HT-29 (cell line): ENCODE measurements around the gene ANK3. TPM values are rescaled to one million over a fixed set of nuclear protein-coding genes. Genes with fewer than 3 reads are reported as not detected.

Experiments used
- DNase-seq: peaks from one replicate; pipeline ENCODE4 v3.0.0-alpha.2; 2015; ENCODE audit warnings: low spot score
- total RNA-seq: library from RNA; depleted of rRNA; stranded (reverse); fragments of >200 nt; shearing (Covaris generic); gene quantifications from 2 replicates; pipeline ENCODE4 v1.2.3, GENCODE V29; 2014

Gene ANK3
- total RNA-seq, 1 experiment from 2014 or later: 11.5 TPM

DNA sequence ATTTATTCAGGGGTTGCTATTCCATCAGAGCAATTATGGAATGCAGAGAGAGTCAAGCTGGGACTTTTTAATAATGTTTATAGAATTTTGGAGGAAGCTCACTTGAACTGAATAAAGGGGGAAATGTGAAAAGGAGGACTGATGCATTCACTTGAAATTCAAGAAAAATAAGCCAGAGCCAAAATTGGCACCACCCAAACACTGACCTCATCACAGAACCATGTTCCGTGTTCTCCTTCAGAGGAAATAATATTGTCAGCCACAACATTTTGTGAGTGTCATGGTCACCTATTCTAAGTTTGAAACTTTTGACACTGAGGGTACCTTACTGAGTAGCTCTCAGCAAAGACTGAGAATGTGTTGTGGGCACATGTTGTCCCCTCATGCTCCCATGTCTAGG is 207.0 kb downstream of the ANK3 start:
- no peak for DNase-seq

DNA sequence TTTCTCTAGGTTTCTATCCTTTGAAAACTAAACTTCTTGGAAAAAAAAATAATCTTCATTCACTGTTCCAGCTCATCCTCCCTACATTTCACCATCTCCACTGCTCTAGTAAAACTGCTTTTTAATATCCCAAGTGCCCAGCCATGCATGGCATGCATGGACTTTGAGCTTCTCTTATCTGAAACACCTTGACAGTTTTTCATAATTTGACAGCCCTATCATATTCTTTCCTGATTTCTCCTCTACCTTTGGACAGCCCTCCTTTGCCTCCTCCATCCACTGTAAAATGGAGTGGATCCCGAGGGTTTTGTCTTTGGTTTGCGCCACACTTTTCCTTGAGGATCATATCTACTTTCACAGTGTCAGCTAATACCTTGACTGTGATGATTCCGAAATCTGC is 212.8 kb downstream of the ANK3 start:
- DNase-seq: peak; percentile 6

DNA sequence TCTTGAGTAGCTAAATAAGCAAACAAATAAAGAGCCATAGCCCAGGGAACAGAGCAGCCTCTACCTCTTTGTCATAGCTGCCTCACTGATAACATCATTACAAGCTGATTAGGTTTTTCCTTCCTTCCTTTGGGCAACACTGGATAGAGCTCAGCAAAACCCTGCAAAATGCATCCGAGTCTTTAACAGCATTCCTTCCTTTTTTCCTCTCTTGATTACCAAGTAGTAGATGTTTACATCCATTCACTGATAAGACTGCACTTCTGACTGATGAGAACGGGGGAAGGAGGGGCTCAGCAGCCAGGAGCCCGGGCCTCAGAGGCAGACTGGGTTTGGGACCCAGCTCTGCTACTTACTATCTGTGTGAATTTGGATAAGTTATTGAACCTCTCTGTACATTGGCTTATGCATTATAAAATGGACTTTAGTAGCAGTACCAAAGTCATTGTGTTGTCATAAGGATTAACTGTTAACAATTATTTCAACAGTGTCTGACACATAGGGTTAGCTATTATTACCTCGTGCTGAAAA is 214.2 kb downstream of the ANK3 start:
- DNase-seq: peak; percentile 50

DNA sequence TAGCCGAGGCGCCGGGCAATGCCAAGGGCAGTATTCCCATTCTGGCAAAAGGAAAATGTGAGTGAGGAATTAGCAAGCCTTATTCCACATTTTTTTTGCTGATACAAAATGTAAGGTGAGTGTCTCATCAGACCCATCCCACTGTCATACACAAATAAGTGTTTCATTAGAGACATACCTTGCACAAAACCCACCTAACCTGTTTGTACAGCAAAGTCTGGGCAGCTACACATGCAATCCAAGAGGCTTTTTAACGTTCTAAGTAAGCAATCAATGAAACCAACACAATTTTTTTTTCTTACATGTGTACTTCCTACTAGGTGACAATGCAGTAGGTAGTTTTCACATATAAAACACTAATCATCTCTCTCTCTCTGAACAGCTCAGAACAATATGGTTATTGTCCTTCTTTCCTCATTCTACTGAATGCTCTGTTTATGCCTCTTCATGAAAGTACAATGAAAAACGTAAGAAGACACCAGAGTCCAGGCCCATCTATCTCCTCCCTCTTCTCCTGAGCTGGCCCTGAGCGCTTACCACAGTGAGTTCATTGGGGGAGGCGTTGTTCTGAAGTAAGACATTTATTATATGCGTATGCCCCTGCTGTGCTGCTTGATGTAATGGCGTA is 217.2 kb downstream of the ANK3 start:
- DNase-seq: peak; percentile 74

DNA sequence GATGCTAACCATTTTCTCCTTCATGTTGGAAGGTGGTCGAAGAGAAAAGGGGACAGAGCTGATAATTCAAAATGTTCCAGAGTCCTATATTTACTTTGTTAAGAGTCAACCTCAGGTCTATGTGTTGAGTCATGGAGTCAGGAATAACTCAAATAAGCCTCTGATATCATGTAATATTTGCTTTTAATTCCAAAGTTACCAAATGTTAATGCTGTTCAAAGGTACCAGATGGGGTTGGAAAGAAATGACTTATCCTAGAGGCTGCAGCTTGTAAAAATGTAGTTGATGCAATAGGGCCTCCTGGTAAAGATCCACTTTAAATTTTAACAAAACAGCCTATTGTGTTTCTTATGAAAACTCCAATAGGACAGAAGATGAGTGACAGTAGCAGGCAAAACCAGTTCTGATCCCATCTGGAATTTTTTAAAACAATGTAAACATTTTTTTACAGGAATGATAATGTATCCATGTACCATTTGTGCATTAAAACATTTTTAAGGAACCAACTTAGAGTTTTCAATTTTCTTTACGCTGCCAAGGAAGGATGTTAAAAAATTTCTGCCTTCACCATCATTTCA is 218.2 kb downstream of the ANK3 start:
- DNase-seq: peak; percentile 51

DNA sequence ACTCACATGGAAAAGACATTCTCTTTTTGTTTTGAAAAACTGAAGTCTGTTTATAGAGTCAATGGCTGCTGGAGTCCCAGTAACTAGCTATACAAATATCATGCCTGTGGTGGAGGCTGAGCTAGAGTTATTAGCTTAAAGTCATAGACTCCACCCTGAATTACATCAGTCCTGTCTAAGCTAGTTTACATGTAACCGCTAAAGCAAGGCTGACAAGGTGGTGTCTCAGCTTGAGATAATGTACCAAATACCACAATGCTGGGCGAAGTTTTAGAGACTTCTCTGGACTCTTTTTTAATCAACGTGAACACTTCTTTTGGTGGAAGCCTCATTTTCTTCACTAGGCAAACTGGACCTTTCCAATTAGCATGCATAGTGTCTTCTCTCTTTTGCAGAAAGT is 219.4 kb downstream of the ANK3 start:
- DNase-seq: peak; percentile 82

DNA sequence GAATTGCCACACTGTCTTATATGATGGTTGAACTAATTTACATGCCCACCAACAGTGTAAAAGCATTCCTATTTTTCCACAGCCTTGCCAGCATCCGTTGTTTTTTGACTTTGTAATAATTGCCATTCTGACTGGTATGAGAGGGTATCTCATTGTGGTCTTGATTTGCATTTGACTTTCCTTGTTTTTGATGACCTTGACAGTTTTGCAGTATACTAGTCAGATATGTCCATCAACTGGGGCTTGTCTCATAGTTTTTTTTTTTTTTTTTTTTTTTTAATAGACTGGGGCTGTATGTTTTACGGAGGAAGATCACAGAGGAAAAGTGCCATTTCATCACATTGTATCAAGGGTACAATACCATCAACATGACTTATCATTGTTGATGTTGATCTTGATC is 220.6 kb downstream of the ANK3 start:
- no peak for DNase-seq

DNA sequence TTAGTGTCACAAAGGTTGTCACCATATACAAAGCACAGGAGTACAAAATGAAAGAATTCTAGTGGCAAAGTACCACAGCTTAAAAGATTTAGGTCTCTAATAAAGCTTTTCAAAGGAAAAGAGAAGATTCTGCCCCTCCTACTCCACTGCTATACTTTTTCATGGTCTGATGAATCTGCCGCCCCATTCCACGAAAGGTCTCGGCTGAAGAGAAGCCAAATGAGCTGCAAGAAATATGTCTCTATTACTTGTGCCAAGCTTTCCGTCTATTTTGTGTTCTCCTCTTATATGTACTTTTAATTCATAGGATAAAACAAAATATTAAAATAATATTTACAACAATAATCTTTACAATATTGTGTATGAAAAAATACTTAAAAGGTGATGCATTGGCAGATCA is 222.6 kb downstream of the ANK3 start:
- no peak for DNase-seq

DNA sequence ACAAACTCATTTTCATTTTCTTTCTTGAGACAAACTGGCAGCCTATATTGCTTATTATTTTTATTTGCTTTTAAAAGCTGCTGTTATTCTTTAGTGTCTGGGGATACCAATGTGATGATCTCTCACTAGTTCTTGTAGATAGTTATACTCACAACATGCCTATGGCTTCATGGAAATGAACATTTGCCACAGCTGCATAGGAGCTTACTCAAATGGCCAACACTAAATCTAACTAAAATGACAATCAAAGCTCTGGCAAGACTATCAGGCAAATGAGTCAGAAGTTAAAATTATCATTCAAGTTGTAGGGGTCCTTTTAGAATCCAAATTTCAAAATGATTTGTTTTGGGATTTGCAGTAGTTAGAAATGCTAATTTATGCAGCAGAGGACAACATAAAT is 225.9 kb downstream of the ANK3 start:
- DNase-seq: no peak

DNA sequence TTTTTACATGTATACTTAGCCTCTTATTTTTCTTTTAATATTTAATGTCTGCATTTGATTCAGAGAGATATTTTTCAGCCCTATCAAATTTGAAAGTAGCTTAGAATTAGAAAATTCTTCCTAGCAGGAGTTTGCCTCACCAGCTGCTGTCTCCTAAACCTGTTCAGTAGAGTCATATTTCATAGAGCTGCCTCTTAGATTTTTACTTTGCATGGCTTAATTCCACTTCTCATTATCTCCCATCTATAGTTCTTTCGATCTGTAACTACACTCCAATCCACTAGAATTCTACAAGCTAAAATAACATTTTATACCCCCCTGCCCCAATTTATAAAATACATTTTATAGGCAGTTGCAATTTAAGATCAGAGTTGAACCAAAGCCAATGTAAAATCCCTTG is 227.0 kb downstream of the ANK3 start:
- no peak for DNase-seq

DNA sequence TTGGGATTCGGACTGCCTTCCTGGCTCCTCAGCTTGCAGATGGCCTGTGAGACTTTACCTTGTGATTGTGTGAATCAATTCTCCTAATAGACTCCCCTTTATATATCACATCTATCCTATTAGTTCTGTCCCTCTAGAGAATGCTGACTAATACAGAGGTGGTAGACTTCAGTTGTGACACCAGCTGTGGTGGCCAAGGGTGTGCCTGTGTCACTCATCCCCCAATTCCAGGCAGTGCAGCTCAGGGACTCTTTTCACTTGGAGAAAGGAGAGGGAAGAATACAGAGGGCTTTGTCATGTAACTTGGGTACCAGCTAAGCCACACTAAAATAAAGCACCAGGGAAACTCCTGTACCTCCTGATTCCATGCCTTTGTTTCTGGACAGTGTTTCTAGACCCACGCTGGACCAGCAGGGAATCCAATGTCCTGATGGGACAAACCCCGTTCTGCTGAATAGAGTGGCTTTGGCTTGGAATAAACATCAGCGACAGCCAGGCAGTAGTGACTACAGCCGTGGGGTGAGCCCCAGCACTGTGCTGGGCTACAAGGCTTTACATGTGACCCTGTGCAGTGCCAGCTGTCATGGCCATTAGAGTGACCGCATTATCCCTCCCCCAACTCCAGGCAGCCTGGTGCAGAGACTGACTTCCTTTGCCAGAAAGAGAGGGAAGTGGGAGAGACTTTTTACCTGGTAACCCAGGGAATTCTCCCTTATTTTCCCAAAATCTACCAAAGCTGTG is 233.6 kb downstream of the ANK3 start:
- DNase-seq: no peak

DNA sequence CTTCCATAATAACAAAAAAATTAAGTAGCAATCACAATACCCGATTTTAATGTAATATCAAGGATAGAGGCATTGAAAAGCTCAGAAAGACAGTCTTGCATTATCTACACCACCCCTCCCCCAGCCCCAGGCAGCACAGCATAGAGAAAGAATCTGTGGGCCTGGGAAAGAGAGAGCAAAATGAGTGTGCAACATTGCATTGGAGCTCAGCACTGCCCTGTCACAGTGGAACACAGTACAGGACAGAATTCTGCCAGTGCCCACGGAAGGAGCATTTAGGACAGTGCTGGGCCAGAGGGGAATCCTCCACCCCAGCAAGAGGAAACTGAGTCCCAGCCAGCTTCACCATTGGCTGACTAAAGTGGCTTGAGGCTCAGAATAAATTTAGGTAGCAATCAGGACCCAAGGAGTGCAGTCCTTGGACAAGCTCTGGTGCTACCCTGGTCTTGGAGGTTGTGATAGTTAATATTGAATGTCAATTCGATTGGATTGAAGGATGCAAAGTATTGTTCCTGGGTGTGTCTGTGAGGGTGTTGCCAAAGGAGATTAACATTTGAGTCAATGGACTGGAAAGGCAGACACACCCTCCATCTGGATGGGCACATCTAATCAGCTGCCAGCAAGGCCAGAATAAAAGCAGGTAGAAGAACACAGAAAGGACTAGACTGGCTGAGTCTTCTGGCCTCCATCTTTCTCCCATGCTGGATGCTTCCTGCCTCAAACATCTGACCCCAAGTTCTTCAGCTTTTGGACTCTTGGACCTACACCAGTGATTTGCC is 234.4 kb downstream of the ANK3 start:
- no peak for DNase-seq

DNA sequence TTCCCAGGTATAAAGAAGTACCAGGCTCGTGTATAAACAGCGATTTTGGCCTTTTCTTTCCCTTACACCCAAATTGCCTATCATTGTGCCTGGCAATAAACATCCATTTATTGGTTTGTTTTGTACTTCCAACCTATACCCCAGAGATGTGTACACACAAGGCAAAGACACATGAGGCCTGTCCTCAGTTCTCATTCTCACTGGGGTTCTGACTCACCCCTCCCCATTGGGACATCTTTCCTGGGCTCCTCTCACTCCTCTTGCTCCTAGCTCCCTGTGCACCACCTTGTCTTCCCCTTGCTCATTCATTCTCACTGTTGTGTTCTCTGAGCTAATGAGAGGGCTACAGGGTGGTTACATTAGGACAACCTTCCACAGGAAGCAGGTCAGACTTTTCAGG is 240.7 kb downstream of the ANK3 start:
- peak; percentile 29 for DNase-seq

DNA sequence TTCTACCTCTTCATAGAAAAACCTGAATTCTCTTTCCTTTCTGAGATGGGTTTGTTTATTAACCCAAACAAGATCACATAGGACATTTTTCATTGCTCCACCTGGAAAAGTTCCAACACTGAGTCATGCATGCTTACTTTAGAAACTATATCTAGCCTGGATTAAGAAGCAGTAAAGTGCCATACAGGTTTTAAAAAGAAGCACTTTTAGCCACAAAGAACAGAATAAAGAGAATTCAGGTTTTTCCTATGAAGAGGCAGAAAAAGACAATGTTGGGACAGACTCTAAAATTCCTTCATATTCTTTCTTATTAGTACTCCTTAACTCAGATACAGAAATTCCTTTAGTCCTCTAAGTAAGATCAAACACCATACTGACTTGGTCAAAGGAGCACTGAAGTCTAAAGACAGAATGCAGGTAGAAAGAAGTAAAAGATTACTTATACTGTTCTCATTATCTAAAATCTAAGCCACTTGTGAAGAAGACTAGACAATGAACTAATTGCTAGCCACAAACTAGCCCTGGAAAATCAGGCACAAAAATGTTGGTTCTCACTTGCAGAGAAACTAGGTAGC is 241.3 kb downstream of the ANK3 start:
- DNase-seq: peak; percentile 93

DNA sequence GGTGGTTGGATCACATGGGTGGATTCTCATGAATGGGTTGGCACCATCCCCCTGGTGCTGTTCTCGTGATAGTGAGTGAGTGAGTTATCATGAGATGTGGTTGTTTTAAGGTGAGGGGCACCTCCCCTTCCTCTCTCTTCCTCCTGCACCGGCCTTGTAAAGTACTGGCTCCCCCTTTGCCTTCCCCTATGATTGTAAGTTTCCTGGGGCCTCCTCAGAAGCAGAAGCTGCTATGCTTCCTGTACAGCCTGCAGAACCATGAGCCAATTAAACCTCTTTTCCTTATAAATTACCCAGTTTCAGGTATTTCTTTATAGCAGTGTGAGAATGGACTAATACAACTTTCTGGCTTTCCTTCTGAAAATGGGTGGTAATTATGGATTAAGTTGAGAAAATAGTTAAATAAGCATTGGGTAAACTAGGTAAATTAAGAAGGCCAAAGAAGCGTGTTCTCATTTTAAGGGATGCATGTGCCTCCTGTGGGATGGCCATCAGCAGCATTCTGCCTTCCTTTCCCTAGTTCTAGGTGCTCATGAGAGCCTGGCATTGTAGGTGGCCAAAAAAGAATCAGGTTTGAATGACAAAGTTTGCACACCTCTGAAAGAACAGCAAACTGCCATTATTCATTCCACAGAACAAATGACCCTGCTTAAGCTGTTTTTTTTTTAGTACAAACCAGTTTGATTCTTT is 242.0 kb downstream of the ANK3 start:
- no peak for DNase-seq

DNA sequence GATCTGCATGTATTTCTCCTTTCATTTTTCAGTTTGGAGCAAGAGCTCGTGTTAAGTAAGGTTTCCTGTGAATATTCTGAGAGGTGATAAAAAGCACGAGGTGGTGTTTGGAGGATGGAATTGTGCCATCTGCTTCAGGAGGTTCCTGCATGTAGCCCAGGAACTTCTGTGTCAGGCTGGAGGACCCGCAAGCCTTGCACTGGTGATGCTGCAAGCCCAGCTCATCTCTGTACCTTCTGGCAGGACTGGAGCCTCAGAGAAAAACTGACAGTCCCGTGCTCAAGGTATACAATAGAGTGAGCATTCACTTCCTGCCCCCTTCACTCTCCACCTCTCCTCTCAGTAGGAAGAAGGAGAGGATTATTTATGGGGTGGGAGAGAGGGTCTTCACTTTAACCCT is 242.7 kb downstream of the ANK3 start:
- DNase-seq: no peak

DNA sequence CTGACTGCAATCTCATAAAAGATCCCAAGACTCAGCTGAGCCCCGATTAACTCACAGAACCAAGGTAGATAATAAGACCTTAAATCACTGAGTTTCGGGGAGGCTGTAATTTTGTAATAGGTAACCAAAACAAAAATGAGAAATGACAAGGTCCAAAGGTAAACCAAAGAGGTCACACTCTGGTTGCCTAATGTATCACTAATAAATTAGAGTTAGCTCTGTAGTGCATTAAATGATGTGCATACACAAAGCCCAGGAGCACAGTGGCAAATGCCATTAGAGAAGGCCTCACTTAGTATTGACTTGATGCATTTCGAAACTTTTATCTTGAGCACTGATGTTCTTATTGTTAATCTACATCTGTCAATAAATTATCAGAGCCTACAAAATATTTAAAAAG is 245.6 kb downstream of the ANK3 start:
- no peak for DNase-seq

DNA sequence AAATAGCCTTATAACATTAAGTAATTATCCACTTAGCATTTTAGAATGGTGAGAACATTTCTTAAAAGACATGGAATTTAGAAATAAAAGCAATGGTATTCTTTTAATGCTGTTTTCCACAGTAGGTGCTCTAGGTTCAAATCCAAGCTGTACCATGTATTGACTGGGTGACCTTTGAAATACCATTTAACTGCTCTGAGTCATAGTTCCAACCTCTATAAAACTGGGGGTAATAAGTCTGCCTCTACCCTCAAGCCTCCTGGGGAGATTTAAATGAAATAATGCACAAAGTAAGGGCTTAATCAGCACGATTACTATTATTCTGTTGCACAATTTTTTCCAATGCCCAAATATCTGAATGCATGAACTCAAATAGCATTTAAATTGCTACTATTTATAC is 246.9 kb downstream of the ANK3 start:
- no peak for DNase-seq

DNA sequence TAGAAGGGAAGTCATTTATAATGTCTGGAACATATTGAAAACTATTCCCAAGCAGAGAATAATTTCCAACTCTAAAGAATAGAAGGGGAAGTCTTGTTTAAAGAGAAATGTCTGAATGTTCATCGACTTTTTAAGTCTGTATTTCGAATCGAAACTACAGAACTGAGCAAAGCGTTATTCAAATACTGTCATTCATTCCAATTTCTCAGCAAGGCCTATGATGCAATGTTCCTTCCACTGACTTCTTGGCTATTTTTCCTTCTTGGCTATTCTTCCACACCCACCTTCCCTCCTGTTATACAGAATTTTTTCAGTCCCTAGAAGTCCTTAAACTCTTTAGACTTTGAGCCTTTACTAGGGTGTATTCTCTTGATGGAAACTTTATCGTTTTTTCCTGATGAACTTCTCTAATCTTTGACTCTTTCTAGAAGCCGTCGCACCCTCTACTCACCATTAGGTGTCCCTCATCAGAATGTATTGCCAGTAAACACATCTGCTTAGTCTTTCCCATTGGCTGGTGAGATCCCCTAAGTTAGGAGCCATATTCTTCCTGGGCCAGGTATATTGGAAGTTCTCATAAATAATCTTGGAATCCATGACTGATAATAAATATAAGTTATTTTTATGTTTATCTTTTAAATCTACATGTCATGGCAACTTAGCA is 247.6 kb downstream of the ANK3 start:
- DNase-seq: no peak
